Measurements from ENCODE around the gene CENPX. TPM values are rescaled to one million over a fixed set of nuclear protein-coding genes. Genes with fewer than 3 reads are reported as not detected.

CENPX gene
- total and polyA plus RNA-seq, 2 of the 13 experiments (the other 11 are each of a cell fraction or from before 2014, with no cell fraction given) = 92.7 to 170 TPM

DNA sequence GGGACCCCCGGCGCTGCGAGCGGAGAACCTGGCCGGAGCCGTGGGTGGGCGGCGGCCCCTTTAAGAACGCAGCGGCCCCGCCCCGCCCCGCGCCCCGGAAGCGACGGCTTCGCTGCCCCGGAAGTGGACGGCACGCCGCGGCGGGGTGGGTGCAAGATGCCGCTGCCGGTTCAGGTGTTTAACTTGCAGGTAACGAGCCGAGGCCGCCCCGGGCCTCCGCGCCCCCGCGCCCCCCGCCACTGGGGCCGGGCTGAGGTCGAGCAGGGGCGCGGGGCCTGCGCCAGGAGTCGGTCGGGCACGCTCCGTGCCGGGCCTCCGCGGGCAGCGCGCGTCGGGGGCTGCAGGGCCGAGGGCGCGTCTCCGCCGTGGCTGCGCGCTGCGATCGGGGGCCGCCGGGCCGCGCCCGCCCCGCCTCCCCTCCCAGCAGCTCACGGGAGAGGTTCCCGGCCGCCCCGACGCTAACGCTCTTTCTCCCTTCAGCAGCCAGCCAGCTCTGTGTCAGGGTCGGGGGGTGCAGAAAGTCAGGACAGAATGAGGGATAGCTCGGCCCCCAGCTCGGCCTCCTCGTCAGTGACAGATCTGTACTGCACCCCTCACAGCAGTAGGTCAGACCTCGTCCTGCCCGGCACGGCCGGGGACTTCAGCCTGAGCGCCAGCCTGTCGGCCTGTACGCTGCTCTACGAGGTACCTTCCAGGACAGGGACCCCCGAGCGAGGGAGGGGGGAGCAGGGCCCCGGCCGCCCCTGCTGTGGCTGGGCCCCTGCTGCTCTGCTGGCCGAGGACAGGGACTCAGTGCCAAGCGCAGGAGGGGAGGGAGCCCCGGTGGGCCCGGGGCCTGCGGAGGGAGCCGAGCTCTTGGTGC is 29.3 kb upstream of the CENPX start, which contains the start of the genes GPS1 and RFNG (continued):
- TF ChIP-seq, protein P1, sequence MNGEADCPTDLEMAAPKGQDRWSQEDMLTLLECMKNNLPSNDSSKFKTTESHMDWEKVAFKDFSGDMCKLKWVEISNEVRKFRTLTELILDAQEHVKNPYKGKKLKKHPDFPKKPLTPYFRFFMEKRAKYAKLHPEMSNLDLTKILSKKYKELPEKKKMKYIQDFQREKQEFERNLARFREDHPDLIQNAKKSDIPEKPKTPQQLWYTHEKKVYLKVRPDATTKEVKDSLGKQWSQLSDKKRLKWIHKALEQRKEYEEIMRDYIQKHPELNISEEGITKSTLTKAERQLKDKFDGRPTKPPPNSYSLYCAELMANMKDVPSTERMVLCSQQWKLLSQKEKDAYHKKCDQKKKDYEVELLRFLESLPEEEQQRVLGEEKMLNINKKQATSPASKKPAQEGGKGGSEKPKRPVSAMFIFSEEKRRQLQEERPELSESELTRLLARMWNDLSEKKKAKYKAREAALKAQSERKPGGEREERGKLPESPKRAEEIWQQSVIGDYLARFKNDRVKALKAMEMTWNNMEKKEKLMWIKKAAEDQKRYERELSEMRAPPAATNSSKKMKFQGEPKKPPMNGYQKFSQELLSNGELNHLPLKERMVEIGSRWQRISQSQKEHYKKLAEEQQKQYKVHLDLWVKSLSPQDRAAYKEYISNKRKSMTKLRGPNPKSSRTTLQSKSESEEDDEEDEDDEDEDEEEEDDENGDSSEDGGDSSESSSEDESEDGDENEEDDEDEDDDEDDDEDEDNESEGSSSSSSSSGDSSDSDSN (CRISPR knock-in tag; IDR thresholded peaks at IDR 0.05) = peak; percentile 22; the same call in 1 of the 2 replicates
- TF ChIP-seq MYPOP (CRISPR knock-in tag; IDR thresholded peaks at IDR 0.05) = peak; percentile 50; the same call in 1 of the 2 replicates
- TF ChIP-seq NCOA5 (CRISPR knock-in tag; IDR thresholded peaks at IDR 0.05) = no peak
- TF ChIP-seq ZBTB7B (CRISPR knock-in tag; IDR thresholded peaks at IDR 0.05) = no peak; the same call in 1 of the 2 replicates
- 0 out of 2 replicates have a peak, but pooled peaks have one; percentile 7 for TF ChIP-seq ZBTB43 (CRISPR knock-in tag; conservative IDR thresholded peaks at IDR 0.05)
- TF ChIP-seq TAF1 (CRISPR knock-in tag; IDR thresholded peaks at IDR 0.05) = peak; percentile 51; the same call in 1 of the 2 replicates
- no peak for TF ChIP-seq POGZ (CRISPR knock-in tag; IDR thresholded peaks at IDR 0.05)
- TF ChIP-seq MXD4 (CRISPR knock-in tag; IDR thresholded peaks at IDR 0.05) = peak; percentile 3; the same call in 1 of the 2 replicates
- TF ChIP-seq RBFOX2 (IDR thresholded peaks at IDR 0.05; ENCODE audit: low read depth, low read length) = peak; percentile 59; the same call in 1 of the 2 replicates
- 0 out of 2 replicates have a peak, but pooled peaks have one; percentile 35 for TF ChIP-seq HNRNPL (IDR thresholded peaks at IDR 0.05; ENCODE audit: low read depth, low read length)
- TF ChIP-seq, protein P2, sequence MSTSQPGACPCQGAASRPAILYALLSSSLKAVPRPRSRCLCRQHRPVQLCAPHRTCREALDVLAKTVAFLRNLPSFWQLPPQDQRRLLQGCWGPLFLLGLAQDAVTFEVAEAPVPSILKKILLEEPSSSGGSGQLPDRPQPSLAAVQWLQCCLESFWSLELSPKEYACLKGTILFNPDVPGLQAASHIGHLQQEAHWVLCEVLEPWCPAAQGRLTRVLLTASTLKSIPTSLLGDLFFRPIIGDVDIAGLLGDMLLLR (CRISPR knock-in tag; IDR thresholded peaks at IDR 0.05) = peak; percentile 64; the same call in 1 of the 2 replicates
- TF ChIP-seq, protein P3, sequence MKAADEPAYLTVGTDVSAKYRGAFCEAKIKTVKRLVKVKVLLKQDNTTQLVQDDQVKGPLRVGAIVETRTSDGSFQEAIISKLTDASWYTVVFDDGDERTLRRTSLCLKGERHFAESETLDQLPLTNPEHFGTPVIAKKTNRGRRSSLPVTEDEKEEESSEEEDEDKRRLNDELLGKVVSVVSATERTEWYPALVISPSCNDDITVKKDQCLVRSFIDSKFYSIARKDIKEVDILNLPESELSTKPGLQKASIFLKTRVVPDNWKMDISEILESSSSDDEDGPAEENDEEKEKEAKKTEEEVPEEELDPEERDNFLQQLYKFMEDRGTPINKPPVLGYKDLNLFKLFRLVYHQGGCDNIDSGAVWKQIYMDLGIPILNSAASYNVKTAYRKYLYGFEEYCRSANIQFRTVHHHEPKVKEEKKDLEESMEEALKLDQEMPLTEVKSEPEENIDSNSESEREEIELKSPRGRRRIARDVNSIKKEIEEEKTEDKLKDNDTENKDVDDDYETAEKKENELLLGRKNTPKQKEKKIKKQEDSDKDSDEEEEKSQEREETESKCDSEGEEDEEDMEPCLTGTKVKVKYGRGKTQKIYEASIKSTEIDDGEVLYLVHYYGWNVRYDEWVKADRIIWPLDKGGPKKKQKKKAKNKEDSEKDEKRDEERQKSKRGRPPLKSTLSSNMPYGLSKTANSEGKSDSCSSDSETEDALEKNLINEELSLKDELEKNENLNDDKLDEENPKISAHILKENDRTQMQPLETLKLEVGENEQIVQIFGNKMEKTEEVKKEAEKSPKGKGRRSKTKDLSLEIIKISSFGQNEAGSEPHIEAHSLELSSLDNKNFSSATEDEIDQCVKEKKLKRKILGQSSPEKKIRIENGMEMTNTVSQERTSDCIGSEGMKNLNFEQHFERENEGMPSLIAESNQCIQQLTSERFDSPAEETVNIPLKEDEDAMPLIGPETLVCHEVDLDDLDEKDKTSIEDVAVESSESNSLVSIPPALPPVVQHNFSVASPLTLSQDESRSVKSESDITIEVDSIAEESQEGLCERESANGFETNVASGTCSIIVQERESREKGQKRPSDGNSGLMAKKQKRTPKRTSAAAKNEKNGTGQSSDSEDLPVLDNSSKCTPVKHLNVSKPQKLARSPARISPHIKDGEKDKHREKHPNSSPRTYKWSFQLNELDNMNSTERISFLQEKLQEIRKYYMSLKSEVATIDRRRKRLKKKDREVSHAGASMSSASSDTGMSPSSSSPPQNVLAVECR (CRISPR knock-in tag; IDR thresholded peaks at IDR 0.05; ENCODE audit: borderline replicate concordance) = peak; percentile 62; the same call in 1 of the 2 replicates
- peak; percentile 88 for TF ChIP-seq GMEB1 (CRISPR knock-in tag; IDR thresholded peaks at IDR 0.05; ENCODE audit: borderline replicate concordance)
- peak; percentile 98 for TF ChIP-seq NR2C2 (CRISPR knock-in tag; IDR thresholded peaks at IDR 0.05; ENCODE audit: borderline replicate concordance)
- TF ChIP-seq POLR2G (IDR thresholded peaks at IDR 0.05; ENCODE audit: low read depth, low read length) = peak; percentile 29; the same call in 1 of the 2 replicates

Data from HepG2 (cell line).